HTR-8/SVneo (cell line): ENCODE measurements around the gene SH3BP1.

Source experiments
- DNase-seq: peaks from one replicate; pipeline ENCODE4 v3.0.0; 2011; ENCODE audit warnings: low spot score, mixed read lengths; ENCODE audit not compliant: insufficient read length
- FAIRE-seq: peaks from 2 replicates; lab custom pipeline; 2011; peaks lifted over from hg19 to GRCh38; lab: Jason Lieb, UNC

SH3BP1 gene

DNA sequence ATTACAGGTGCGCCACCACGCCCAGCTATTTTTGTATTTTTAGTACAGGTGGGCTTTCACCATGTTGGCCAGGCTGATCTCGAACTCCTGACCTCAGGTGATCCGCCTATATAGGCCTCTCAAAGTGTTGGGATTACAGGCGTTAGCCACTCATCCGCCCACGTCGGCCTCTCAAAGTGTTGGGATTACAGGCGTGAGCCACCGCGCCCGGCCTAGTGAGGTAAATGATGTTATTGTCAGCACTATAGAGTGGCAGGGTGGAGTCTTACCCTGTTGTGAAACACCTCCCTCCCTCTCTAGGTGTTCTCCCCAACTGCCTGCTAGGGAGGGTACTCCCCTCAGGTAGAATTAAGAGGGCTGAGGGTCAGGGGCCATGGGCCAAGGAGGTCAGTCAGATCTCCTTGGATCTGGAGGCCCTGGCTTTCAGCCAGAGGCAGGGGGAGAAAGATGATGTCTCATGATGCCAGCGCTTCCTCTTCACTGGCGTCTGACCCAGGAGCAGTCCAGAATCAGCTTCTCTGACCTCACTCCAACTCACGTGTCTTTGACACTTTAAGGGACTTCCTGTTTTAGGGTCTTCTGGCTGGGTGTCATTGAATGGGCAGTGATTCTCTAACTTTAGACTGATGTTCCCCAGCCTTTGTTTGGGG is 28.9 kb upstream of the SH3BP1 start:
- FAIRE-seq (no peak), DNase-seq (no peak)

DNA sequence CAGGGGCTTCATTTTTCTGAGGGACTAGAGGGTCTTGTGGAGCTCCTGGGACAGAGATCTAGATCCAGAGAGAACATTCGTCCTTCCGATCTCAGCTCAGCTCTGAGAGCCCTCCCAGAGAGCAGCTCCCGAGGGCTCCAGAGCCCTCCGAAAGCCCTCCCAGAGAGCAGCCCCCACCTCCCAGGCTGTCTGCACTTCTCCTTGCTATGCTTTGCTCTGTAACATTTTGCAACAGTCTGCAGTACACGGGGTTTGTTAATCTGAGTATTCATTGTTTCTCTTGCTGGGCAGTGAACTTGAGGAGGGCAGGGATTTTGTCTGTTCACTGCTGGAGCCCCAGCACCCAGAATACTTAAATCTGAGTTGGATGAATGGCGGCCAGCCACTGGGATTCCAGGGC is 28.3 kb upstream of the SH3BP1 start:
- DNase-seq = no peak
- FAIRE-seq = no peak

DNA sequence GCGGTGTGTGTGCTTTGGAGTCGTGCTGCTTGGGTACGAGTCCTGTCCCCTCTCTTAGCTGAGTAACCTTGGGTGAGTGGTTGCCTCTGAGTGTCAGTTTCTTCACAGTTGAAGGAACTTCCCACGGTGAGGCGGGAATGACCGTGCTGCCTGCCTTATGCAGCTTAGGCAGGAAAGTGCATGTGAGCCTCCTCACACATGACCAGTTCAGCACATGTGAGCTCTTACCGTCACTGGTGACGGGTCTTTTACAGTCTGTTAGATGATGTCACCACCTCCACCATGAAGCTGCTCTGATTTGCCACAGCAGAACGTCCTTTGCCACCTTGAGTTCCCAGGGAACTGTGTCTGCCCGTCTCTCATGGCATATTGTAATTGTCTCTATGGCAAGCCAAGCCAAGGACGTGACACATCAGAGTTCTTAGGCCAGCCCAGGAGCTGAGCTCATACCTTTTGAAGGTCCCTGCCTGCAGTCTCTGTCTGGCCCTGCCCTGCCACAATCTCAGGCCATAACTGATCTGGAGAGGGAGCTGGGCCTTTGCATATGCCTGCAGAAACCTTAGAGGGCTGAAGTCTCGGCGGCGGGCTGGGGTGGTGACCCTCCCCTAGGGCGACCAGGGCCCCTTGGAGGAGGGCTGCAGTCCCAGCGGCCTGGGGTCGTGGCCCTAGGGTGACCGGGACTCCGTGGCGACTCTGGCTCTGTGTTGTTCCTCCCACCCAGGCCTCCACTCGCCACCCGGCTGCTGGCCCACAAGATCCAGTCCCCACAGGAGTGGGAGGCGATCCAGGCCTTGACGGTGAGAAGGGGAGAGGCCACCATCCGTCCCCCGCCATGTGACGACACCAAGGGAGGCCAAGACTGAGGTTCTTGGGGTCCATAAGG is 23.0 kb upstream of the SH3BP1 start:
- FAIRE-seq = no peak
- DNase-seq = no peak

DNA sequence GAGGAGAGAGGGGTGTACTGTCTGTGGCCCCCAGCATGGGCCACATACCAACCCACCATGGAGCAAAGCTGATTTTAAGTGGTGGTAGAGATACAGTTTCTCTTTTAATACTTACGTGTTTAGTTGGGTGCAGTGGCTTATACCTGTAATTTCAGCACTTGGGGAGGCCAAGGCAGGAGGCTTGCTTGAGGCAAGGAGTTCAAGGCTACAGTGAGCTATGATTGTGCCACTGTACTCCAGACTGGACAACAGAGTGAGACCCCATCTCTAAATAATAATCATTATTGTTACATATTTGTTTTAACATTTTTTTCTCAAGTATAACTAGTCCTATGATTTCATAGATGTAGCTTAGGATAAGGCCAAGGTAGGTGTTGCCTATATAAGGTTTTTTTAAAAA is 22.0 kb upstream of the SH3BP1 start:
- FAIRE-seq (no peak), DNase-seq (no peak)

DNA sequence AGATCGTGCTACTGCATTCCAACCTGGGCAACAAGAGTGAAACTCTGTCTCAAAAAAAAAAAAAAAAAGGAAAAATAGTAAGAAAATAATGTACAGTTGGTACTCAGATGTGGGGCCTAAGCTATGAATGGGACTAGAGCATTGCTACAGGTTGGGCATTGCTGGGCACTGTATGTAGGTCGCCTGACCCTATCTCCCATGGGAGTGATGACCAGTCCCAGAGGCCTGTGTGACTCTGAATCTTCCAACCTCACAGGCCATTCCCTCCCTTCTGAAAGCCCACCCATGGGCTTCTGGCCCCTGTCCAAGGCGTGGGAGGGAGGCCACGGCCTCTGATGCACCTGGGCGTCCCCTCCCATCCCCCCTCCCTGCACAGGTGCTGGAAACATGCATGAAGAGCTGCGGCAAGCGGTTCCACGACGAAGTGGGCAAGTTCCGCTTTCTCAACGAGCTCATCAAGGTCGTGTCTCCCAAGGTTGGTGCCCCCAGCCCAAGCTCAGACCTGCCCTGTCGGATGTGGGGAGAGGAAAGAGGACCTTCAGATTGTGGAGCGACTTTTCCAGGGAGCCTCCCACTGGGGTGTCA is 21.3 kb upstream of the SH3BP1 start:
- FAIRE-seq (no peak), DNase-seq (no peak)

DNA sequence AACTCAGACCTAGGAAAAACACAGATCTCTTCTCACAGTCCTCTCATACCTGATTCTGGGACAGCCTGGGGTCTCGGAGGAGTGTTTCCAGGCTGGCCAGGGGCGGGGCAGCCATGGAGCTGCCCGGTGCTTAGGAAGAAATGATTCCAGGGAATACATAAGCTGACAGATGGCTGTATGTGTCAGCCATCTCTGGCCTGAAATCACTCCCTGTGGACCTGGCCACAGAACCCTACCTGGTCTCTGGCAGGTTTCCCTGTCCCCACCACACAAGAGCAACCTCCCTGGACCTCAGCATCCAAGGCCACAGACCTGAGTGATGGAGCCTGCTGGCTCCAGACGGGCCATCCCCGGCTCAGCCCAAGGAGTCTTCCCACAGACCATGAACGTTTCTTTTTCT is 20.8 kb upstream of the SH3BP1 start:
- no peak for DNase-seq
- FAIRE-seq = no peak

DNA sequence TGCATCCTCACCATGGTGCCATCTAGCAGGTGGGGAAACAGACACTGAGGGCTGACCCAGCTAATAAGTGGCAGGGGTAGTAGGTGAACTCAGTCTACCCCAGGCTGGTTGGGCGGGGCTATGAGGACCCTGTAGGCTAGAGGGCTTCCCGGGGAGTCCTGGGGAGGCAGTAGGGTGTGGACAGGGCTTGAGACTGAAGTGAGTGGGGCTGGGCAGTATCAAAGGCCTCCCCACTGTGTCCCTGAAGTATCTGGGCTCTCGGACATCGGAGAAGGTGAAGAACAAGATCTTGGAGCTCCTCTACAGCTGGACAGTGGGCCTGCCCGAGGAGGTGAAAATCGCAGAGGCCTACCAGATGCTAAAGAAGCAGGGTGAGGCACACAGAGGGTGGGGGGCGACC is 19.5 kb upstream of the SH3BP1 start:
- DNase-seq = no peak
- no peak for FAIRE-seq

DNA sequence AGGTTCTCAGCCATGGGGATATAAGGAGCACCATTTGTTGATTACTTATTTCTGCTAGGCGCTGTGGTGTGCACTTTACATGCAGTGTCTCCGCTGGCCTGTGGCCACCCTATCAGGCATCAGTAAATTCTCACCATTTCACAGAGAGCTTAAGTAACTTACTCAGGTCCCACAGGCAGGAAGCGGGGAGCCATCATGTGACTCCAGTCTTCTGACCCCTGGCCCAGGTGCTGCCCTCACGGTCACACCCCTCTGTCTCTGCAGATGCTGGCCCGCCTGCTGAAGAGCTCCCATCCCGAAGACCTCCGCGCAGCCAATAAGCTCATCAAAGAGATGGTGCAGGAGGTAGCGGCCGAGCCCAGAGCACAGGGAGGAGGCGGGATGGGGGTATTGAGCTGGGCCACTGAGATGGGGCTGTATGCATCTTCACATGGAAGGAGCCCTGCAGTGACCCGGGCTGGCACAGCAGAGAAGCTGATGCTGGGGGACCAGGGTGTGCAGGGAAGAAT is 18.1 kb upstream of the SH3BP1 start:
- no peak for FAIRE-seq
- no peak for DNase-seq

DNA sequence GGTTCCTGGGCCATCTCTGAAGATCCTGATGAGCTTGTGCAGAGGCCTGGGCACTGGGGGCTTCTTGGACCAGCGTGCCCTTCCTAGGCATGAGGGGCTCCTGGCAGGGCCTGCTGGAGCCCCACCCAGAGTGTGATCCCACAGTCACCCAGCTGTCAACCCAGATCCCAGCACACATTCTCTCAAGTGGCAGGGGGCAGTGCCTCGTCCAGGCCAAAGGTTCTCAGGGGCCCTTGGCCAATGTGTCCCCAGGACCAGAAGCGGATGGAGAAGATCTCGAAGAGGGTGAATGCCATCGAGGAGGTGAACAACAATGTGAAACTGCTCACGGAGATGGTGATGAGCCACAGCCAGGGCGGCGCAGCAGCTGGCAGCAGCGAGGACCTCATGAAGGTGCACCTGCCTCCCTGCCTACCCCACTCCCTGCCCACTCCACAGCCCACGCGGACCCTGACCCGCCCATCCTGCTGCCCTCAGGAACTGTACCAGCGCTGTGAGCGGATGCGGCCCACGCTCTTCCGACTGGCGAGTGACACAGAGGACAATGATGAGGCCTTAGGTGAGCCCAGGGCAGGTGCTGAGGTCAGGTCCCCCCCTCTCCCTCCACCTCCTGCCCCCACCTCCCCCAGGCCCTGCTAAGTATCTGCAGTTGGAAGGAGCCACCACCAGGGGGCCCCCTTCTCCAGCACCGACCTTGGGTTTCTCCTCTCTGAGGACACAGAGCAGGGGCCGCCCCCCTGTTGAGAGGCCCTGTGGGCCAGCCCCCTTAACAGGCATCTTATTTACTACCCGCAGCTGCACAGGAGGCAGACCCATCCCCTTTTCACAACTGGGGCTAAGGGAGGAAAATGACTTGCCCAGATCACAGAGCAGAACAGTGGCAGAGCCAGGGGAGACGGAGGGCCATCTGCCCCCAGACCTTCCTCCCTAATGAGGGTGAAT is 16.1 kb upstream of the SH3BP1 start:
- FAIRE-seq (no peak), DNase-seq (peak; percentile 45)

DNA sequence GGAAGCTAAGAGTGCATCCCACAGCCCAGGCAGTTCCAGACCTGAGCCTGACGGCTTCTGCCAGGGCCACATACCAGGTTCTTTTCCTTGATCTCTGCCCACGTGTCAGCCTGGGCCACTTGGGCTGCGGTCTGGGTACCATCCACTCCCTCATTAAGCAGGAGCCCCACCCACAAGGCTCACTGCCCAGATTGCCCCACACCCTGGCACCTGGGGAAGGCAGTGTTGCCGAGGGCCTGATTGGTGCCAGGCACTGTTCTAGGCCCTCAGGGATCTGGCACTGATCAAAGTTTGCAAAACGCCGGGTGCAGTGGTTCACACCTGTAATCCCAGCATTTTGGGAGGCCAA is 15.5 kb upstream of the SH3BP1 start:
- no peak for FAIRE-seq
- DNase-seq = no peak

DNA sequence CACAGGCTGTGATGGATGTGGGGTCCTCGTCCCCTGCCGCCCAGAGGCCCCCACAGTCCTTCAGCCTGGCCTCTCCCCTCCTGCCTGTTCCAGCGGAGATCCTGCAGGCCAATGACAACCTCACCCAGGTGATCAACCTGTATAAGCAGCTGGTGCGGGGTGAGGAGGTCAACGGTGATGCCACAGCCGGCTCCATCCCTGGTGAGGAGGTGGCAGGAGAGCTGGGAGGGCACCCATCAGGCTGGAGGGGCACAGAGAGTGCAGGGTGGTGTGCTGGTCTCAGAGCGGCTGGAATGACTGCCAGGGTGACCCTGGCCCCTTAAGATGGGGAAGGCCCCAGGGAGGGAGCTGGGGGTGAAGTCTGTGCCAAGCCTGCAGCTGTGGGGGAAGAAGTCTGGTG is 14.6 kb upstream of the SH3BP1 start:
- DNase-seq = no peak
- FAIRE-seq = no peak

DNA sequence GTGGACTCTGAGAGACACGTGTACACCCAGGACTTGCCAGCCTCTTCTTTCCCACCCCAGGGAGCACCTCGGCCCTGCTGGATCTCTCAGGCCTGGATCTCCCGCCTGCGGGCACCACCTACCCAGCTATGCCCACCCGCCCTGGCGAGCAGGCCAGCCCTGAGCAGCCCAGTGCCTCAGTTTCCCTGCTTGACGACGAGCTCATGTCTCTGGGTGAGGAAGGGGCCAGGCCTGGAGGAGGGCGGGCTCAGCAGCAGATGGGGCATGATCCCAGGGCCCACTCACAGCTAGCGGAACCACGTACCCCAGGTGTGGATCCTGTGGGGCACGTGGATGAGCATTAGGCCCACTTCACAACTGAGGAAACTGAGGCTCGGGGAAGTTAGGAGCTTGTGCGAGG is 13.7 kb upstream of the SH3BP1 start:
- FAIRE-seq (no peak), DNase-seq (no peak)

DNA sequence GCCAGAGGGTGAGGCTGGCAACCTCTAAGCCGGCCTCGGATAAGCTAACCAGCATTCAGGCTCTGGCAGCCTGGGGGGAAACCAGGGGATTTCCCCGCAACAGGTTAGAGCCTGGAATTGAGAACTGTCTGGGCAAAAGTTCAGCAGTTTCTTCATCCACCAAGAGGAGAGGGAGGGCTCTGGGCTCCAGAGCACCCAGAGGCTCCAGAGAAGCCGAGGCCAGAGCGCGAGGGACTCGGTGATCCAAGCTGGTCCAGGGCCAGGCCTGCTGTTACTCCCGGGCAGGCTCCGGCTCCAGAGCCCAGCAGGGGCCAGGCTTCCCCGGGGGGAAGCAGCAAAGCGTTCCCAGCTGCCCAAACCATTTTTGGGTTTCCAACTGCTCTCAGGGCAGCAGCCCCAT is 13.3 kb upstream of the SH3BP1 start:
- FAIRE-seq = no peak

DNA sequence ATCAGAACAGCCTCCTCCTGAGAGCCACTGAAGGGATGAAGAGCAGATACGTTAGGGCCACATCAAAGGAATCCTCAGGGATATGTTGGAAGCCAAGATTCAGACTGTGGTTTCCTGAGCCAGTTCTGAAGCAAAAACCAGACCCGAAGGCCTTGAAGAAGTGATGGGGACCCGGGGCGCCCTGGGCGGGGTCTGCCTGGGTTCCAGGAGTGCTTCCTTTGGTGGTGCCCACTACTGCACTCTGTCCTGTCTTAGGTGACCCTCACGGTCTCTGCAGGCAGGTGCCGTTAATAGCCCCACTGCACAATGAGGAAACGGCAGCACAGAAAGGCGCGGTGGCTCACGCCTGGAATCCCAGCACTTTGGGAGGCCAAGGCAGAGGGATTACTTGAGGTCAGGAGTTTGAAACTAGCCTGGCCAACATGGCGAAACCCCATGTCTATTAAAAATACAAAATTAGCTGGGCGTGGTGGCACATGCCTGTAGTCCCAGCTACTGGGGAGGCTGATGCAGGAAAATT is 12.9 kb upstream of the SH3BP1 start:
- FAIRE-seq (no peak), DNase-seq (no peak)

More for the DNA sequence above, 13.3 kb upstream of the SH3BP1 start:
- DNase-seq = no peak

DNA sequence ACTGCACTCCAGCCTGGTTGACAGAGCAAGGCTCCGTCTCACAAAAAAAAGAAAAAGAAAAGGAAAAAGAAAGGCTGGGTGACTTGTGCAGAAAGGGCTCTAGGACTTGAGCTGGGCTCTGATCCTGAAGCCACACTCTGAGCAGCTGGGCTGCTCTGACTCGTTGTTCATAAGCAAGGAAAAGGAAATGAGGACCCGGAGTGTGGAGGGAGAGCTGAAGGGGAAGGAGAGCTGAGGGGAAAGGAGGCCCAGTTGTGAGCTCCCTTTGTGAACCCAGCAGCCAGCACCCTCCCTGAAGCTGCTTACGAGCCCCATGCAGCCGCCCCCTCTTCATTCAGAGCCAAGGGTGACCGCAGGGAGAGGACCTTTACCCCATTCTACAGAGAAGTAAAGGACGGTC is 12.3 kb upstream of the SH3BP1 start:
- no peak for DNase-seq
- no peak for FAIRE-seq

DNA sequence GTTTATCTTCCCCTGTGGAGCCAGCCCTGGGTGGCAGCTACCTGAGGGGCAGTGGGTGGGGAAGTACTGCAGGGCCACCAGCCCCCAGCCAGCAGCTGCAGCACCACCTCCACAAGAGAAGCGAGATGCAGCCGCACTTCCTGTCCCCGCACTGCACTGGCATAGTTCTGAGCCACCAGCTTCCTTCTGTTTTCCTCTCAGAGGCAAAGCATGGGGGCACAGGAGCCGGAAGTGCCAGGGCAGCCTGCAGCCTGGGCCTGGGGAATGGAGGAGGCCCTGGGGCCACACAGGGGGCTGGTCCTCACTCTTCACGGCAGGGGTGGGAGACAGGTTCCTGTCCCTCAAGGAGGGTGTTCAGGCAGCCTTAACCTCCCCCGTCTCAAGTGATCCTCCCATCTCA is 11.9 kb upstream of the SH3BP1 start:
- FAIRE-seq (no peak), DNase-seq (no peak)

DNA sequence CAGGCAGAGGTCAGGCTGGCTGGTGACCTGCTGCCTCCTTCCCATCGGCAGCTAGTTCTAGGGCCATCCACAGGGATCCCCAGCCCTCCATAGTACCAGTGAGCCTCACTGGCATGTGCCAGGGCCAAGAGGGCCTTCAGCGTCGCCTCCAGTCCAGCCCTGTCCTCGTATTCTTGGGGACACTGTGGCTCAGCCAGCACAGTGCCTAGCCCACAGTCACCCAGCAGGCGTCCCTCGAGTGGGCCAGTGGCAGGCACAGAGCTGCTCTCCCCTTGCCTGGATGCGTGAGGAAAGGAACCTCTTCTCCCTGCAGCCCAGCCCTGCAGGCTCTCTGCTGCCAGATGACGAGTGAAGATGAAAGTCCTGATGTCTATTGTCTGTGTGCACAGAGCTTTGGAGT is 10.6 kb upstream of the SH3BP1 start:
- DNase-seq (no peak), FAIRE-seq (no peak)

DNA sequence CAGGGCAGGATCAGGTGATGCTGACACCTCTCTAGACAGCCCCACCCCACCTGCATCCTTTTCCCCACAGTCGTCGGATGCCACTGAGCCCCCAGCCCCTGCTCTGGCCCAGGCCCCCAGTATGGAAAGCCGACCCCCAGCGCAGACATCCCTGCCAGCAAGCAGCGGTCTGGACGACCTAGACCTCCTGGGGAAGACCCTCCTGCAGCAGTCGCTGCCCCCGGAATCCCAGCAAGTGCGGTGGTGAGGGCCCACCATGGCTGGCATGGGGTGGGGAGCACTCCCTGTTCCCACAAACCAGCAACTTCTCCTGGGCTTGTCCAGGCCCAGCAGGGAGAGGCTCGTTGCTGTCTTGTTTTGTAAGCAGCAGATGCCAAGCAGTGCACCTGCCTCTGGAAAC is 9.5 kb upstream of the SH3BP1 start:
- no peak for FAIRE-seq
- no peak for DNase-seq

DNA sequence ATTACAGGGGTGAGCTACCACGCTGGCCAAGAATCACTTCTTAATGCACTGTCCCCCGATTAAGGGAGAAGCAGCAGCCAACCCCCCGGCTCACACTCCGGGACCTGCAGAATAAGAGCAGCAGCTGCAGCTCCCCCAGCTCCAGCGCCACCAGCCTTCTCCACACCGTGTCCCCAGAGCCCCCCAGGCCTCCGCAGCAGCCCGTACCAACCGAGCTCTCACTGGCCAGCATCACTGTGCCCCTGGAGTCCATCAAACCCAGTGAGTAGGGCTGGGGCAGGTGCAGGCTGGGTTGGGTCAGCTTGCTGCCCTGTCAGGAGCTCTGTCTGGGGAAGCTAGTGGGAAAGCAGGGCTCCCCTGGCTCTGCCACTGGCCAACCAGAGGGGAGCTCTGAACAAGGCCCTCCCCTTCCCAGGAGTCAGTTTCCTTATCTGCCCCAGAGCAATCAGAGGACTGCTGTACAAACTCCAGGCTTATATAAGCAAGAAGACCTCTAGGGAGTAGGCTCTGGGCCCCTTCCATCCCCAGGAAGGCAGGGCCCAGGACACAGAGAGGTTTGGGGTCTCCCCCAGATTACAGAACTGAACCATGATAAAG is 8.5 kb upstream of the SH3BP1 start:
- DNase-seq (no peak), FAIRE-seq (no peak)
